HG03280 (cell line): ENCODE results near the gene CHD3.
A peak's percentile ranks its signal among the peaks of the same experiment; 100 is the strongest.
"Not testable (repeated sequence)": the region's sequence is repeated elsewhere in the genome, so short reads cannot be mapped to it uniquely, and the experiment has no call there.

ENCODE experiments used
- ATAC-seq: cut with Tn5 transposase; IDR thresholded peaks from one replicate; pipeline ENCODE4 v1.9.1; 2021; ENCODE audit warnings: mild to moderate bottlenecking, moderate library complexity; ENCODE audit not compliant: unreplicated experiment

CHD3 gene

GRCh38 chr17:7849751-7850504, 38.7 kb upstream of the CHD3 start:
- ATAC-seq = no peak

DNA sequence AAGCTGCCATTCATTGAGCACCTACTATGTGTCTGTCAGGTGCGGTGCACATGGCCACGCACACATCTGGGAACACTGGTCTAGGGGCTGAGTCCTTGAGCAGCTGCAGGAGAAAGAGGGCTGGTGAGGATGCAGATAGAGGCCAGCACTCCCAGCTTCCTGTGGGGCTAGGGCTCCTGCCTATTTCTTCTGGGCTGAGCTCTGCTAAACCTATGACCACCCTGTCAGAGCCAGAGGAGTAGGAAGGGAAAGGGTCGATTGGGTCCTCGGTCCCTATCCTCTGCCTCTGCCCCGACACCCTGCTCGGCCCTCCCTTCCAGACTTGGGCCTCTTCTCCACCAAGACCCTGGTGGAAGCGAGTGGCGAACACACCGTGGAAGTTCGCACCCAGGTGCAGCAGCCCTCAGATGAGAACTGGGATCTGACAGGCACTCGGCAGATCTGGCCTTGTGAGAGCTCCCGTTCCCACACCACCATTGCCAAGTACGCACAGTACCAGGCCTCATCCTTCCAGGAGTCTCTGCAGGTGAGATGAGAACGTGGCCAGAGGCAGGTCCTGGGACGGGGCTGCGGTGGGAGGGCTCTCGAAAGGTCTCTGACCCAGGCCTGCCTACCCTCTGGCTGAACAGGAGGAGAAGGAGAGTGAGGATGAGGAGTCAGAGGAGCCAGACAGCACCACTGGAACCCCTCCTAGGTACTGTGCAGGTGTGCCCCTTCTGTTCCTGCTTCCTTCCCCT, 37.7 kb upstream of the CHD3 start:
- ATAC-seq = no peak

GRCh38 chr17:7851438-7852261, 36.9 kb upstream of the CHD3 start:
- ATAC-seq = peak; percentile 66

- ATAC-seq = no peak
Observed at GRCh38 chr17:7852262-7852670, 36.3 kb upstream of the CHD3 start.

DNA sequence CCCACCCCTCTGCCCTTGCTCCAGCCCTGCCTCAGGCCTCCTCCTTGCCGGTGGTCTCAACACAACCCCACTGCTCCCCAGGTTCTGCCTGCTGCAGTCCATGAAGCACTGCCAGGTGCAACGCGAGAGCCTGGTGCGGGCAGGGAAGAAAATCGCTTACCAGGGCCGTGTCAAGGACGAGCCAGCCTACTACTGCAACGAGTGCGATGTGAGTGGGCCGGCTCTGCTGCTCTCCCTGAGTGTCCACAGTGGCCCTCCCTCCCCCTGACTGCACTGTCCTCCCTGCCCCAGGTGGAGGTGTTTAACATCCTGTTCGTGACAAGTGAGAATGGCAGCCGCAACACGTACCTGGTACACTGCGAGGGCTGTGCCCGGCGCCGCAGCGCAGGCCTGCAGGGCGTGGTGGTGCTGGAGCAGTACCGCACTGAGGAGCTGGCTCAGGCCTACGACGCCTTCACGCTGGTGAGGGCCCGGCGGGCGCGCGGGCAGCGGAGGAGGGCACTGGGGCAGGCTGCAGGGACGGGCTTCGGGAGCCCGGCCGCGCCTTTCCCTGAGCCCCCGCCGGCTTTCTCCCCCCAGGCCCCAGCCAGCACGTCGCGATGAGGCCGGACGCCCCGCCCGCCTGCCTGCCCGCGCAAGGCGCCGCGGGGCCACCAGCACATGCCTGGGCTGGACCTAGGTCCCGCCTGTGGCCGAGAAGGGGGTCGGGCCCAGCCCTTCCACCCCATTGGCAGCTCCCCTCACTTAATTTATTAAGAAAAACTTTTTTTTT, 35.5 kb upstream of the CHD3 start:
- ATAC-seq = no peak

DNA sequence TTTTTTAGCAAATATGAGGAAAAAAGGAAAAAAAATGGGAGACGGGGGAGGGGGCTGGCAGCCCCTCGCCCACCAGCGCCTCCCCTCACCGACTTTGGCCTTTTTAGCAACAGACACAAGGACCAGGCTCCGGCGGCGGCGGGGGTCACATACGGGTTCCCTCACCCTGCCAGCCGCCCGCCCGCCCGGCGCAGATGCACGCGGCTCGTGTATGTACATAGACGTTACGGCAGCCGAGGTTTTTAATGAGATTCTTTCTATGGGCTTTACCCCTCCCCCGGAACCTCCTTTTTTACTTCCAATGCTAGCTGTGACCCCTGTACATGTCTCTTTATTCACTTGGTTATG, 34.9 kb upstream of the CHD3 start:
- ATAC-seq = no peak

GRCh38 chr17:7854078-7854777, 34.4 kb upstream of the CHD3 start:
- no peak for ATAC-seq

GRCh38 chr17:7854851-7855659, 33.5 kb upstream of the CHD3 start, which contains the start of gene TMEM88:
Gene TMEM88 (plus strand): TSS chr17:7855066. CDS start chr17:7855075, 9 bp downstream.
- ATAC-seq = no peak

DNA sequence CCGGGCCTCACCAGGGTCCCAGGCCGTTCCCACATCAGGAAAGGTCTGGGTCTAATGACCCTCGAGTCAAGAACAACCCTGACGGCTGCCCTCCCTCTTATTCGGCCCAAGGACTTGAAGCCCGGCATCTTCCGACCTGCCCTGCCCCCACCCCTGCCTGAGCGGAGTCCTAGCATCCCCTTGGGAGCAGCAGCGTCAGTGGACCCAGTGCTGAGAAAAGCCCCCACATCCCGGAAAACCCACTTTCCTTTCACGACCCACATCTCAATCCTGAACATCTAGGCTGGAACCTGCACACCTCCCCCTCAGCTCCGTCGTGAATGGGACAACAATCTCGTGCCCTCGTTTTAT, 33.0 kb upstream of the CHD3 start:
- no peak for ATAC-seq

DNA sequence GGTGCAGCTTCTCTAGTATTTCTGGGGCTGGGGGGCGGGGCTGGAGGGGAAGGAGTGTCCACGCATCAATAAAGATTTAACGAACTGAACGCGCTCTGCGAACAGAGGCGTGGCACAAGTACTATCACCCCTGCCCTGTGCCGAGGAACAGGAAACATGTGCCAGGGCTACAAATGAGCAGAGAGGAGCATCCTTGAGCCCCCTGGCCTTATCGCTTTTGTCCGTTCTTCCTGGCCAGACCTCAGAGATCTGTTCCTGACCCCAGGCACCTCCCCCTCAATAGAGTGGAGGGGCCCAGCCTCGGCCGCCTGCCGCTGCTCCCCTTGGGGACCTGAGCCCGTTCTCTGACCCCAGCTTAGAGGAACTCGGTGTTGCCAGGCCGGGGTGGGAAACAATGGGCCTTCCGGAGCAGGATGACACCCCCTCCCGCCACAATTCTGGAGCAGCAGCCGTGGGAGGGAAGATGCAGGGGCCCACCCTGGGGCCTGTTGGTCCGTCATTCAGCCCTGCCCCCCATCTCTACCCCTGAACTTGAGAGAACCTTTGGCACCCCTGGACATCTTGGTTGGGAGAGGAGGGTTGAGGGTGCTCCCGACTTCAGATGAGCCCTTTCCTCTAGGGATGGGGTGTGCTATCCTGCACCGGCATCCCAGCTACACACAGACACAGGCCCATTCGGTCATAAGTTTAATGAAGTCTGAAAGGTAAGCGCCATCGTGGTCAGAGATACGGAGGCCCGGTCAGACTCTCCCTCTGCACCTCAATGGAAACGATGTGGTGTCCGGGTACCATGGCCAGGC, 32.4 kb upstream of the CHD3 start:
- ATAC-seq = no peak

DNA sequence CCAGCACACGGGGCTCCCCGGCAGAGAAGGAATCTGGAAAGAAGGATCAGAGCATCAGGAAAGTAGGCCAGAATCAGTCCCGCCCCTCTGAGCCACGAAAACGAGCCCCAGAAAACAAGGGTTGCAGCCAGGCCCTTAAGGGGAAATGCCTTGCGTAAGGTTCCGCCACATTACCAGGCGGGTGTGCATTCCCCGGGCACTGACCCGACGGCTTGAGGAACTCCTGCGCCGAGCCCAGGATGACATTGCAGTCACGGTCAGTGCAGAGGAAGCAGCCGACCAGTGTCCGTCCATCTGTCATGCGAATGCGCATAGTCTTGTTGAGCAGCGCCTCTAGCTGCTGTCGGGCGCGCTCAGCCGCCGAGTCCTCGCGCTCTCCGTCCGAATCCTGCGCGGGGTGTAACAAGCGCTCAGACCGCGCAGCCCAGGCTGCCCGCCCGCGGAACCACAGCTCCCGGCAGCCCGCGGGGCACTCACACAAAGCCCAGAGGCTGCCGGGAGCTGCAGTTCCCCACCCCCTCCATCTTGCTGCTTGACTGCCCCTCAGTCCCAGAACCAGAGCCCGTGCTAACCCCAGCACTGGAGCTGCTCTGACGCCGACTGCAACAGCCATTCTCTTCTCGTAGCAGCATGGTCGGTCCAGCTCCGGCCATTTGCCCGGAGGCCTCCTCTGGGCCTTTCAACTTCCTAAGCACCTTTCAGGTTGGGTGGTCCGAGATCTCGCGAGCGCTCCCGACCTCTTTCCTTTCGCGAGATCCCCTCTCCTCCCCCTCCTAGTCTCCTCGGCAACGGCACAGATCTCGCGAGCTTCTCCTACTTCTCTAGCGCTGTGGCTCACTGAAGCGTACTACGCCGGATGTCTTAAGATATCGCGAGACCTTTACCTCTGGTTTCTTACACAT, 31.5 kb upstream of the CHD3 start, which contains the start of gene NAA38:
NAA38 (minus strand) TSS at position 749 of the 902 bp plus-strand sequence; CDS start at position 653, 96 bp downstream.
- peak; percentile 73 for ATAC-seq

DNA sequence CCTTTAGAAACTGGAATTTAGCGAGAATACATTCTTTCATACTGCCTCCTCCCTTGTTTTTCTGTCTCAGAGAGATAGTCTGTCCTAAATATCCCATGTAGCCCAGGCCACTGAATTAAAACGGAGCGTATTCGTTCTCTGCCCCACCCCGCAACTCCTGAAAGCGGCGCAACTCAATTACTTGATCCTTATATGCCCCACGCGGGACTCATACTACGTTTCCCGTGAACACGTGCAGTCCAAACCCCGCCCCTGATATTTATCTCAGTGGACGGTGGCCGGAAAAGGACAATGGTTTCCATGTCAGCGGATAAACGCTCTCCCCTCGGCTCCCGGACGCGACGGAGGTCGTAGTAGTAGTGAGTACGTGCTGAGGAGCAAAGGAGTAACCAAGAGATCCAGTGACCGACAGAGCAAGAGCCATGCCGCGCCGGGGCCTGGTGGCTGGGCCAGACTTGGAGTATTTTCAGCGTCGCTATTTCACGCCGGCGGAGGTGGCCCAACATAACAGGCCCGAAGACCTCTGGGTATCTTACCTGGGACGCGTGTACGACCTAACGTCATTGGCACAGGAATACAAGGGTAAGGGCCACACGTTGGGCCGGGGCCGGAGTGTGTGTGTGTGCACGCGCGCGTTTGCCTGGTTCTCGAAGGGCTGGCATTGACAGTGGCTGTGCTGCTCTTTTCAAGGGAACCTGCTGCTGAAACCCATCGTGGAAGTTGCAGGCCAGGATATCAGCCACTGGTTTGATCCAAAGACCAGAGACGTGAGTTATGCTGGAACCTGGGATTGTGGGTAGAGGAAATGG, 30.7 kb upstream of the CHD3 start, which contains the start of gene CYB5D1:
CYB5D1 (plus strand) TSS at position 291 of the 809 bp plus-strand sequence; CDS start at position 423, 132 bp downstream.
- peak; percentile 34 for ATAC-seq

DNA sequence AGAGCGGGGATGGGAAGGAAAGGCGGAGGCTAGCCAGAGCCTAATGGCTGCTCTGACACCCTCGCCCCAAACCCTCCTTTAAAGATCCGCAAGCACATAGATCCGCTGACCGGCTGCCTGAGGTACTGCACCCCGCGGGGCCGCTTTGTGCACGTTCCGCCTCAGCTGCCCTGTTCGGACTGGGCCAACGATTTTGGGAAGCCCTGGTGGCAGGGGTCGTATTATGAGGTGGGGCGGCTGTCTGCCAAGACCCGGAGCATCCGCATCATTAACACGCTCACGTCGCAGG, 30.1 kb upstream of the CHD3 start:
- no peak for ATAC-seq

DNA sequence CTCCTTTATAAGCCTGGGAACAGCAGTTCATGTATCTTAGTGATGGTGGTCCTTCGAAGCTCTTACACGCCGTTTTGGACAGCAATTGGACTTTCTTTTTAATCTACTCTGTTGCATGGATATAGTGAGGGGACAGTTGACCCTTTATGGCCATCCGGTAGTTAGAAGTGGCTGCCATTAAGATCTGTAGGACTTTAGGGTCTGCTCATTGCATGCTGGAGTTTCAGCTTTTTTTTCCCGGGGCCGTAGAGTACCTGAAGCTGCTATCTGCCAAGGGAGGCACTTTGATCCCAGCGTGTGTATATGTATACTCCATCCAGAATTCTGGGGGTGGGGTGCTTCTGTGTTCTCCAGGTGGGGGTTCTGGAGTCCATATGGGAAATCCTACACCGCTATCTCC, 29.6 kb upstream of the CHD3 start:
- no peak for ATAC-seq

GRCh38 chr17:7862692-7863437, 25.7 kb upstream of the CHD3 start:
- ATAC-seq = no peak

GRCh38 chr17:7864384-7864783, 24.2 kb upstream of the CHD3 start:
- ATAC-seq = not testable (repeated sequence)
